GM12878 (cell line): ENCODE data around the gene FANCI. TPM values are rescaled to one million over a fixed set of nuclear protein-coding genes. Genes with fewer than 3 reads are reported as not detected.

Experiments
- ATAC-seq: fragments of 200-7000 bp; cut with Tn5 transposase; 3 replicates; pipeline ENCODE4 v1.9.1; 2020; ENCODE audit warnings: mild to moderate bottlenecking, moderate library complexity
- BruUV-seq: library from RNA; stranded (reverse); fragments of 400-500 nt; replicated peaks from 2 replicates; lab custom pipeline; 2021; lab: Mats Ljungman, UMichigan
- CTCF ChIA-PET: fragments of 300-600 bp; sonication (Branson Sonifier 250); formaldehyde crosslinking; extraction: SDS; loops from one replicate; lab custom pipeline; 2021; ENCODE audit warnings: inconsistent platforms; lab: Yijun Ruan, JAX
- POLR2A ChIA-PET: fragments of 350-600 bp; formaldehyde crosslinking; extraction: SDS; loops from one replicate; lab custom pipeline; 2021; ENCODE audit warnings: inconsistent platforms; lab: Charles Lee
- RAD21 ChIA-PET: fragments of 300-600 bp; sonication (Branson Sonifier 250); formaldehyde crosslinking; loops from one replicate; lab custom pipeline; 2023; ENCODE audit warnings: antibody characterized with exemption; ENCODE audit not compliant: unreplicated experiment; lab: Charles Lee
- SMC1A ChIA-PET: fragments of 300-600 bp; sonication (Branson Sonifier 250); formaldehyde crosslinking; loops from one replicate; lab custom pipeline; 2023; ENCODE audit not compliant: unreplicated experiment, uncharacterized antibody; lab: Charles Lee
- DNase-seq: peaks from one replicate; pipeline ENCODE4 v3.0.0-alpha.2; 2011; ENCODE audit warnings: low read depth, low spot score
- FAIRE-seq: peaks from 3 replicates; lab custom pipeline; 2011; peaks lifted over from hg19 to GRCh38; lab: Jason Lieb, UNC
- H2AFZ ChIP-seq: 2 replicates; pipeline ENCODE4 v1.6.0; 2011; ENCODE audit warnings: low read depth, low read length, control low read depth; ENCODE audit not compliant: control insufficient read depth
- H3K27ac ChIP-seq: 2 replicates; pipeline ENCODE4 v1.5.1; 2011; ENCODE audit warnings: control low read depth; ENCODE audit not compliant: control insufficient read depth, insufficient read depth
- H3K27me3 ChIP-seq, 2 experiments: replicated peaks in 1 of 2; 2 replicates each; pipeline versions ENCODE4 v1.6.0 to v1.6.1; 2011; ENCODE audit warnings: low read length in 1 of 2; ENCODE audit not compliant: control insufficient read depth in 2 of 2, insufficient read depth in 2 of 2
- H3K36me3 ChIP-seq, 2 experiments: 2 replicates each; pipeline ENCODE4 v1.5.1; 2011; ENCODE audit warnings: low read length in 1 of 2; ENCODE audit not compliant: control insufficient read depth in 2 of 2, insufficient read depth in 2 of 2
- H3K4me1 ChIP-seq: 2 replicates; pipeline ENCODE4 v1.6.1; 2011; ENCODE audit warnings: mild to moderate bottlenecking, low read length, moderate library complexity, mixed read lengths; ENCODE audit not compliant: control insufficient read depth, insufficient read depth
- H3K4me2 ChIP-seq: 2 replicates; pipeline ENCODE4 v1.6.0; 2011; ENCODE audit warnings: control low read depth; ENCODE audit not compliant: control insufficient read depth, insufficient read depth
- H3K4me3 ChIP-seq: fragments of 200-600 bp; sonication (generic); 2 replicates; pipeline ENCODE4 v1.5.1; 2016
- H3K79me2 ChIP-seq: 2 replicates; pipeline ENCODE4 v1.6.0; 2011; ENCODE audit warnings: low read length; ENCODE audit not compliant: control insufficient read depth, insufficient read depth
- H3K9ac ChIP-seq: 2 replicates; pipeline ENCODE4 v1.8.0; 2011; ENCODE audit warnings: low read length, control low read depth, mixed read lengths; ENCODE audit not compliant: control insufficient read depth, insufficient read depth
- H3K9me3 ChIP-seq: replicated peaks from 3 replicates; pipeline ENCODE4 v1.5.1; 2011; ENCODE audit warnings: mild to moderate bottlenecking, low read length; ENCODE audit not compliant: control insufficient read depth, insufficient read depth
- H4K20me1 ChIP-seq: 2 replicates; pipeline ENCODE4 v1.6.0; 2011; ENCODE audit not compliant: control insufficient read depth, insufficient read depth
- BHLHE40 ChIP-seq, 2 experiments: fragments of 450-650 bp in 1 of 2; IDR thresholded peaks; 2 replicates each; pipeline ENCODE4 v1.6.1; 2011 to 2017; ENCODE audit warnings: low read depth in 2 of 2, borderline replicate concordance in 1 of 2, improper control_type of control experiment in 1 of 2, low read length in 1 of 2, mild to moderate bottlenecking in 1 of 2
- CHD4 ChIP-seq: fragments of 200-600 bp; sonication (generic); IDR thresholded peaks from 2 replicates; pipeline ENCODE4 v1.6.1; 2016; ENCODE audit warnings: mild to moderate bottlenecking
- EZH2 ChIP-seq: IDR thresholded peaks from 2 replicates; pipeline ENCODE4 v1.6.1; 2012; ENCODE audit warnings: low read depth, mild to moderate bottlenecking, control low read depth, inconsistent platforms, low read length, borderline replicate concordance; ENCODE audit not compliant: control insufficient read depth
- PBX3 ChIP-seq: IDR thresholded peaks from 2 replicates; pipeline ENCODE4 v1.6.1; 2011; ENCODE audit warnings: mild to moderate bottlenecking, low read depth, low read length, moderate library complexity; ENCODE audit not compliant: insufficient replicate concordance
- ZNF687 ChIP-seq: fragments of 450-650 bp; IDR thresholded peaks from 2 replicates; pipeline ENCODE4 v1.6.1; 2017; ENCODE audit warnings: mild to moderate bottlenecking, moderate library complexity
- WGBS: methylation state at CpG from one replicate; pipeline ENCODE4 v1.1.6; 2016; ENCODE audit warnings: low lambda C conversion rate; ENCODE audit not compliant: insufficient replicate concordance, insufficient coverage; ENCODE audit errors: missing lambda C conversion rate; 5-methylcytosine and 5-hydroxymethylcytosine counted together
- in situ Hi-C: fragments of 300-500 bp; cut with MboI; formaldehyde crosslinking; loops from 9 replicates; pipeline ENCODE4 v1.14.3; 2018; ENCODE audit warnings: mixed read lengths
- intact Hi-C: fragments of 100-400 bp; cut with micrococcal nuclease; formaldehyde crosslinking; loops from one replicate; pipeline ENCODE4 v1.14.2; 2022; ENCODE audit not compliant: unreplicated experiment
- polyA plus RNA-seq, 11 experiments: library from polyadenylated mRNA; depleted of rRNA in 4 of 11; unstranded in 6 of 11; stranded (reverse) in 5 of 11; fragments of >200 nt; fragmentation: Nextera tagmentation in 4 of 11; fragmentation: Illumina TruSeq in 1 of 11; extraction: Ambion mirVana in 4 of 11; extraction: Trizol in 1 of 11; gene quantifications; 1 replicate in 1 of 11; 2 replicates in 10 of 11; pipeline versions ENCODE4 v1.2.1 to v1.2.3, GENCODE V29; 2011 to 2016; ENCODE audit warnings: inconsistent platforms in 2 of 11, missing spikeins in 2 of 11, low read depth in 1 of 11
- total RNA-seq, 4 experiments: library from RNA; depleted of rRNA in 3 of 4; stranded (reverse); fragments of >200 nt in 3 of 4; fragmentation: Illumina TruSeq in 1 of 4; extraction: Trizol in 1 of 4; gene quantifications; 2 replicates each; pipeline versions ENCODE4 v1.2.1 to v1.2.3, GENCODE V29; 2013 to 2021

FANCI gene
- total and polyA plus RNA-seq, 10 of the 15 experiments (the other 5 are each of a cell fraction or from before 2014, with no cell fraction given), result 38.1 to 129 (median 82.4) TPM

- H3K36me3 ChIP-seq, result no peaks in the 10 kb centered on the region
- no peaks in the 10 kb centered on the region for H3K79me2 ChIP-seq
- TF ChIP-seq PBX3 (no peak), EZH2 (no peak), BHLHE40 (IDR thresholded peaks at IDR 0.05; ENCODE audit: borderline replicate concordance in 1 of 2, low read depth in 2 of 2, low read length in 1 of 2) (peak in 1 of 2 experiments; percentile 39; a peak in 2 of 4 replicates), CHD4 (no peak), ZNF687 (no peak)
- SMC1A ChIA-PET, result interaction anchor here (0.9 to 3.2 kb wide), 13 partner anchors 9 to 151 kb away, joined by 3 to 21 read pairs (median 4); no protein-coding TSS in a partner anchor
- no peaks in the 10 kb centered on the region for H3K9me3 ChIP-seq
- WGBS, result 2% methylated on average over 16 of the region's 16 CpGs
- no peak overlapping the region for H3K27ac ChIP-seq
- FAIRE-seq (peak; percentile 92), ATAC-seq (peak; percentile 5; the same call in 2 of the 3 replicates), DNase-seq (no peak)
- peak overlapping the region; percentile 97 for H3K4me2 ChIP-seq
- H2AFZ ChIP-seq, result peak overlapping the region; percentile 96; the same call in 1 of the 2 replicates
- H3K27me3 ChIP-seq, result peaks cover 13 to 33% of the 10 kb centered on the region in 2 experiments
- intact Hi-C loops, result loop anchor here (1.0 kb wide), 2 partner anchors 72 to 114 kb away; no protein-coding TSS in a partner anchor
- no TSS peak for BruUV-seq
- H3K9ac ChIP-seq, result no peak overlapping the region
- CTCF ChIA-PET, result interaction anchor here (0.7 to 7.5 kb wide), 49 partner anchors 10 to 304 kb away, joined by 3 to 116 read pairs (median 5); partner anchors contain the start of genes POLG and TICRR
- in situ Hi-C loops, result no loop called here
- no peaks in the 10 kb centered on the region for H3K4me1 ChIP-seq
- RAD21 ChIA-PET, result interaction anchor here (0.7 to 3.2 kb wide), 13 partner anchors 23 to 222 kb away, joined by 3 to 26 read pairs (median 4); no protein-coding TSS in a partner anchor
- H4K20me1 ChIP-seq, result 0 out of 2 replicates have a peak, but pooled peaks cover 3% of the 10 kb centered on the region
- H3K4me3 ChIP-seq, result no peak overlapping the region
- POLR2A ChIA-PET, result no interaction called here
Measured at GRCh38 chr15:89358435-89358754, 114.6 kb downstream of the FANCI start.
